Measurements from ENCODE around the gene FBLN7. TPM values are rescaled to one million over a fixed set of nuclear protein-coding genes. Genes with fewer than 3 reads are reported as not detected.

Gene FBLN7
- total RNA-seq, 3 donors from 2014 or later (not counting 1 experiment from before 2014, with no cell fraction given), result 0.25 to 0.48 TPM; not detected in 1

- H3K27me3 Mint-ChIP-seq (ENCODE audit: low read depth in 2 of 2), result no peaks in the 10 kb centered on the region
- H3K27me3 ChIP-seq (ENCODE audit: control insufficient read depth, insufficient read depth, low read length), result no peaks in the 10 kb centered on the region
- intact Hi-C loops (cut with micrococcal nuclease), result no loop called here
- peaks cover 32% of the 10 kb centered on the region for H3K4me1 ChIP-seq (ENCODE audit: control insufficient read depth, insufficient read depth, low read length)
- H3K36me3 Mint-ChIP-seq, result no peaks in the 10 kb centered on the region
- H3K4me3 Mint-ChIP-seq, result no peak overlapping the region
- H3K27ac Mint-ChIP-seq, result no peak overlapping the region
- H3K9me3 Mint-ChIP-seq, result no peaks in the 10 kb centered on the region
- DNase-seq (no peak), ATAC-seq (no peak)
- no peak overlapping the region for H3K27ac ChIP-seq (ENCODE audit: low read length)
- peaks cover 17 to 25% of the 10 kb centered on the region in 2 donors for H3K4me1 Mint-ChIP-seq
- H3K36me3 ChIP-seq (ENCODE audit: control insufficient read depth, insufficient read depth, low read length), result no peaks in the 10 kb centered on the region
- H3K4me3 ChIP-seq (ENCODE audit: low read length), result no peak overlapping the region
- no peaks in the 10 kb centered on the region for H3K9me3 ChIP-seq (ENCODE audit: control insufficient read depth, insufficient read depth, low read length)
- no peak for TF ChIP-seq CTCF (IDR thresholded peaks at IDR 0.05)
- WGBS (ENCODE audit: insufficient coverage), result 97% methylated on average over 12 of the region's 12 CpGs
Measured at GRCh38 chr2:112153179-112153490, 14.9 kb downstream of the FBLN7 start.

- no peak overlapping the region for H3K27ac Mint-ChIP-seq
- peaks cover 17 to 25% of the 10 kb centered on the region in 2 donors for H3K4me1 Mint-ChIP-seq
- ATAC-seq (no peak), DNase-seq (no peak)
- Histone ChIP-seq H3K4me1 (ENCODE audit: control insufficient read depth, insufficient read depth, low read length) (peaks cover 32% of the 10 kb centered on the region), H3K27ac (ENCODE audit: low read length) (no peak overlapping the region), H3K9me3 (ENCODE audit: control insufficient read depth, insufficient read depth, low read length) (no peaks in the 10 kb centered on the region), H3K36me3 (ENCODE audit: control insufficient read depth, insufficient read depth, low read length) (no peaks in the 10 kb centered on the region), H3K27me3 (ENCODE audit: control insufficient read depth, insufficient read depth, low read length) (no peaks in the 10 kb centered on the region), H3K4me3 (ENCODE audit: low read length) (no peak overlapping the region)
- no peak for TF ChIP-seq CTCF (IDR thresholded peaks at IDR 0.05)
- intact Hi-C loops (cut with micrococcal nuclease), result no loop called here
- H3K4me3 Mint-ChIP-seq, result no peak overlapping the region
- H3K9me3 Mint-ChIP-seq, result no peaks in the 10 kb centered on the region
- WGBS (ENCODE audit: insufficient coverage), result 98% methylated on average over 10 of the region's 10 CpGs
- no peaks in the 10 kb centered on the region for H3K36me3 Mint-ChIP-seq
- no peaks in the 10 kb centered on the region for H3K27me3 Mint-ChIP-seq (ENCODE audit: low read depth in 2 of 2)
Measured at GRCh38 chr2:112153501-112153900, 15.3 kb downstream of the FBLN7 start.

- peaks cover 32% of the 10 kb centered on the region for H3K4me1 ChIP-seq (ENCODE audit: control insufficient read depth, insufficient read depth, low read length)
- no peaks in the 10 kb centered on the region for H3K36me3 ChIP-seq (ENCODE audit: control insufficient read depth, insufficient read depth, low read length)
- H3K27me3 Mint-ChIP-seq (ENCODE audit: low read depth in 2 of 2), result no peaks in the 10 kb centered on the region
- ATAC-seq, result peak in 2 of 3 donors; percentile 35 to 56
- H3K4me1 Mint-ChIP-seq, result peaks cover 17 to 25% of the 10 kb centered on the region in 2 donors
- H3K27me3 ChIP-seq (ENCODE audit: control insufficient read depth, insufficient read depth, low read length), result no peaks in the 10 kb centered on the region
- H3K4me3 ChIP-seq (ENCODE audit: low read length), result no peak overlapping the region
- H3K9me3 Mint-ChIP-seq, result no peaks in the 10 kb centered on the region
- WGBS (ENCODE audit: insufficient coverage), result 77% methylated on average over 14 of the region's 14 CpGs
- peak in 1 of 2 donors; percentile 76 for DNase-seq
- intact Hi-C loops (cut with micrococcal nuclease), result no loop called here
- no peak for TF ChIP-seq CTCF (IDR thresholded peaks at IDR 0.05)
- H3K36me3 Mint-ChIP-seq, result no peaks in the 10 kb centered on the region
- no peak overlapping the region for H3K27ac Mint-ChIP-seq
- H3K27ac ChIP-seq (ENCODE audit: low read length), result no peak overlapping the region
- no peaks in the 10 kb centered on the region for H3K9me3 ChIP-seq (ENCODE audit: control insufficient read depth, insufficient read depth, low read length)
- no peak overlapping the region for H3K4me3 Mint-ChIP-seq
Measured at GRCh38 chr2:112154246-112155117, 16.3 kb downstream of the FBLN7 start.
